ENCODE data around the gene CELF4. TPM values are rescaled to one million over a fixed set of nuclear protein-coding genes. Genes with fewer than 3 reads are reported as not detected.

The CELF4 gene
- total and polyA plus RNA-seq, 12 donors = 0.42 to 16.9 (median 3.9) TPM; not detected in 1

DNA sequence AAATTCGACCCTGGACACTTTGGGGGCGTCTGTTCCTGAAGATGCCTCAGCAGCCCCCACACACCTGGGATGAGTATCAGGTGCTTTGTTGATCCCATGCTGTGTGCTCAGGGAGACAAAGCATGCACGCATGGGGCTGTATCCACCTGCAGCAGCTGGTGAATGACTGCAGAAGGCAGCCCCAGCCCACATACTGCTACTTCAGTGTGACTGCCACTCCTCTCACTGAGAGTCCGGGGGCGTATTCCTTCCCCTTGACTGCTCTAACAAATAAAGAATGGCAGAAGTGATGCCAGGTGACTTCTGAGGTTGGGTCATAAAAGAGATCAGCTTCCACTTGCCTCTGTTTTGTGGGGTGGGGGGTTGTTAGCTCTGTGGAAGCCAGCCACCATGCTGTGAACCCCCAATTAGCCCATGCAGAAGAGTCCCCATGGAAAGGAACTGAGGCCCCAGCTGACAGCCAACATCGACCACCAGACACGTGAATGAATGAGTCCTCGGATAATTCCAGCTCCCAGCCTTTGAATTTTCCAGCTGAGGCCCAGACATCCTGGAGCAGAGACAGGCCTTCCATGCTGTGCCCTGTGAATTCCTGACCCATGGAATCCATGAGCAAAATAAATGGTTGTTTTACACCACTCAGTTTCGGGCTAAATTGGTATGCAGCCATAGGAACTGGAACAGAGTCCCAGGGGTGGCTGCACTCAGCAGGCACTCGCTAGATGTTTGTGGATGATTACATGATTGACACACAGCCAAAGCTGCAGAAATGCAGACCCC lies 289.3 kb downstream of the CELF4 start:
- intact Hi-C loops (cut with DNase I) = no loop called here
- DNase-seq = no peak
- 79 to 82% (median 81%) methylated on average over 7 to 10 of the region's 10 CpGs for WGBS, 4 donors
- Histone ChIP-seq H3K27me3 (peaks cover 8% of the 10 kb centered on the region), H3K9me3 (replicated peaks in 1 of 3) (no peaks in the 10 kb centered on the region), H3K4me1 (replicated peaks in 1 of 2) (no peaks in the 10 kb centered on the region), H3K4me3 (no peak overlapping the region), H3K27ac (no peak overlapping the region), H3K36me3 (replicated peaks in 1 of 2) (no peaks in the 10 kb centered on the region)
- TF ChIP-seq, protein P1, sequence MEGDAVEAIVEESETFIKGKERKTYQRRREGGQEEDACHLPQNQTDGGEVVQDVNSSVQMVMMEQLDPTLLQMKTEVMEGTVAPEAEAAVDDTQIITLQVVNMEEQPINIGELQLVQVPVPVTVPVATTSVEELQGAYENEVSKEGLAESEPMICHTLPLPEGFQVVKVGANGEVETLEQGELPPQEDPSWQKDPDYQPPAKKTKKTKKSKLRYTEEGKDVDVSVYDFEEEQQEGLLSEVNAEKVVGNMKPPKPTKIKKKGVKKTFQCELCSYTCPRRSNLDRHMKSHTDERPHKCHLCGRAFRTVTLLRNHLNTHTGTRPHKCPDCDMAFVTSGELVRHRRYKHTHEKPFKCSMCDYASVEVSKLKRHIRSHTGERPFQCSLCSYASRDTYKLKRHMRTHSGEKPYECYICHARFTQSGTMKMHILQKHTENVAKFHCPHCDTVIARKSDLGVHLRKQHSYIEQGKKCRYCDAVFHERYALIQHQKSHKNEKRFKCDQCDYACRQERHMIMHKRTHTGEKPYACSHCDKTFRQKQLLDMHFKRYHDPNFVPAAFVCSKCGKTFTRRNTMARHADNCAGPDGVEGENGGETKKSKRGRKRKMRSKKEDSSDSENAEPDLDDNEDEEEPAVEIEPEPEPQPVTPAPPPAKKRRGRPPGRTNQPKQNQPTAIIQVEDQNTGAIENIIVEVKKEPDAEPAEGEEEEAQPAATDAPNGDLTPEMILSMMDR (IDR thresholded peaks at IDR 0.05) = no peak
- TF ChIP-seq POLR2A (IDR thresholded peaks at IDR 0.05) = no peak

GRCh38 chr18:37275237-37275741 lies 290.3 kb downstream of the CELF4 start:
- Histone ChIP-seq H3K27ac (no peak overlapping the region), H3K9me3 (replicated peaks in 1 of 3) (no peaks in the 10 kb centered on the region), H3K4me3 (no peak overlapping the region), H3K4me1 (replicated peaks in 1 of 2) (no peaks in the 10 kb centered on the region), H3K27me3 (peaks cover 8% of the 10 kb centered on the region), H3K36me3 (replicated peaks in 1 of 2) (no peaks in the 10 kb centered on the region)
- intact Hi-C loops (cut with DNase I) = no loop called here
- TF ChIP-seq, protein P1 (IDR thresholded peaks at IDR 0.05) = no peak
- no peak for TF ChIP-seq POLR2A (IDR thresholded peaks at IDR 0.05)
- 15 to 31% (median 19%) methylated on average over 10 to 32 of the region's 32 CpGs for WGBS, 4 donors
- DNase-seq = no peak

GRCh38 chr18:37274309-37275236 lies 291.0 kb downstream of the CELF4 start:
- no peaks in the 10 kb centered on the region for H3K4me1 ChIP-seq (replicated peaks in 1 of 2)
- no peak overlapping the region for H3K4me3 ChIP-seq
- TF ChIP-seq POLR2A (IDR thresholded peaks at IDR 0.05) = no peak
- TF ChIP-seq, protein P1 (IDR thresholded peaks at IDR 0.05) = no peak
- WGBS, 4 donors = 14 to 59% (median 16%) methylated on average over 6 to 82 of the region's 82 CpGs
- peaks cover 8% of the 10 kb centered on the region for H3K27me3 ChIP-seq
- H3K36me3 ChIP-seq (replicated peaks in 1 of 2) = no peaks in the 10 kb centered on the region
- intact Hi-C loops (cut with DNase I) = no loop called here
- DNase-seq = no peak
- no peak overlapping the region for H3K27ac ChIP-seq
- no peaks in the 10 kb centered on the region for H3K9me3 ChIP-seq (replicated peaks in 1 of 3)

DNA sequence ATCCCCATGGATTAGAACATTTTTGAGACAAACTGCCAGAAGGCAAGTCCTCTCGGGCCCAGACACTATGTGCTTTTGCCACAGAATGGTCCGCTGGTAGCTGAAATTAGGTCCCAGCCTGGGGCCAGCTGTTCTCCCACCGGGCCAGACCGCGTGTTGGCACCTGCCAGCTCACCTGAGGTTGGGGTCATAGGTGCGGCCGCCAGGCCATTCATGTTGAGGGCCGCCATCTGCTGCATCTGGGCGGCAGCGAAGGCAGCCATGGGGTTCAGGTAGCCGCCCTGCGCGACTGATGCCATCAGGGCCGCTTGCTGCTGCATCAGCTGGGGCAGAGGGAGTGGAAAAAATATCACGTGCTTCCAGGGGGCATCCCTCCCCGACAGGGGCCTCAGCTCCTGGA lies 292.8 kb downstream of the CELF4 start:
- Histone ChIP-seq H3K27me3 (peaks cover 8% of the 10 kb centered on the region), H3K4me1 (replicated peaks in 1 of 2) (no peaks in the 10 kb centered on the region), H3K36me3 (replicated peaks in 1 of 2) (no peaks in the 10 kb centered on the region), H3K4me3 (no peak overlapping the region), H3K27ac (no peak overlapping the region), H3K9me3 (replicated peaks in 1 of 3) (no peaks in the 10 kb centered on the region)
- intact Hi-C loops (cut with DNase I) = no loop called here
- 75 to 83% (median 80%) methylated on average over 11 to 16 of the region's 16 CpGs for WGBS, 4 donors
- no peak for DNase-seq
- TF ChIP-seq, protein P1 (IDR thresholded peaks at IDR 0.05) = no peak
- TF ChIP-seq POLR2A (IDR thresholded peaks at IDR 0.05) = no peak
